ENCODE measurements around the gene CRACR2B.

- no peak for TF ChIP-seq CTCF (IDR thresholded peaks at IDR 0.05)
- no peak for TF ChIP-seq POLR2A (IDR thresholded peaks at IDR 0.05)
These were observed 48.1 kb downstream of the CRACR2B start for GRCh38 chr11:875769-876301.

Measured in prostate gland (tissue), 2 donors.